OCI-LY1 (cell line): ENCODE data around the gene TRABD2B.

Experiments
- H2AFZ ChIP-seq: fragments of 200-600 bp; sonication (generic), shearing (Covaris generic); 2 replicates; pipeline ENCODE4 v1.6.0; 2014; ENCODE audit warnings: antibody characterized with exemption, mild to moderate bottlenecking, low read length
- H3F3A ChIP-seq: fragments of 200-600 bp; sonication (generic), shearing (Covaris generic); 2 replicates; pipeline ENCODE4 v1.6.0; 2014; ENCODE audit warnings: mild to moderate bottlenecking, antibody characterized with exemption, low read length, moderate library complexity; ENCODE audit not compliant: insufficient read depth
- H3K27ac ChIP-seq: fragments of 200-600 bp; sonication (generic); 2 replicates; pipeline ENCODE4 v1.5.1; 2014; ENCODE audit warnings: low read length, mixed run types, mild to moderate bottlenecking, low read depth; ENCODE audit not compliant: poor library complexity, severe bottlenecking
- H3K27me3 ChIP-seq: fragments of 200-600 bp; sonication (generic); 2 replicates; pipeline ENCODE4 v1.6.0; 2014; ENCODE audit warnings: antibody characterized with exemption, mild to moderate bottlenecking, low read length, moderate library complexity; ENCODE audit not compliant: insufficient read depth
- H3K36me3 ChIP-seq: fragments of 200-600 bp; sonication (generic); 2 replicates; pipeline ENCODE4 v1.6.1; 2014; ENCODE audit warnings: mild to moderate bottlenecking, antibody characterized with exemption, low read length, moderate library complexity, mixed read lengths; ENCODE audit not compliant: insufficient read depth
- H3K4me1 ChIP-seq: fragments of 200-600 bp; sonication (generic); 2 replicates; pipeline ENCODE4 v1.5.1; 2014; ENCODE audit warnings: mild to moderate bottlenecking, low read length, moderate library complexity; ENCODE audit not compliant: insufficient read depth, severe bottlenecking
- H3K4me2 ChIP-seq: fragments of 200-600 bp; sonication (generic), shearing (Covaris generic); 2 replicates; pipeline ENCODE4 v1.6.1; 2014; ENCODE audit warnings: low read length
- H3K4me3 ChIP-seq: fragments of 200-600 bp; sonication (generic); 2 replicates; pipeline ENCODE4 v1.5.1; 2014; ENCODE audit warnings: low read length, low read depth, mild to moderate bottlenecking, mixed read lengths; ENCODE audit not compliant: poor library complexity, severe bottlenecking
- H3K79me2 ChIP-seq: fragments of 200-600 bp; shearing (Covaris generic); 2 replicates; pipeline ENCODE4 v1.6.1; 2016; ENCODE audit warnings: mixed run types, low read length, mixed read lengths; ENCODE audit not compliant: insufficient read depth
- H3K9ac ChIP-seq: fragments of 200-600 bp; sonication (generic), shearing (Covaris generic); 2 replicates; pipeline ENCODE4 v1.6.1; 2014; ENCODE audit warnings: mild to moderate bottlenecking, low read length, mixed read lengths
- H3K9me2 ChIP-seq: fragments of 200-600 bp; sonication (generic), shearing (Covaris generic); 2 replicates; pipeline ENCODE4 v1.6.1; 2014; ENCODE audit warnings: low read depth, mild to moderate bottlenecking, low read length, mixed read lengths
- H3K9me3 ChIP-seq: fragments of 200-600 bp; shearing (Covaris generic); 2 replicates; pipeline ENCODE4 v1.6.1; 2014; ENCODE audit warnings: low read length, mixed read lengths
- H4K20me1 ChIP-seq: fragments of 200-600 bp; sonication (generic), shearing (Covaris generic); 2 replicates; pipeline ENCODE4 v1.6.0; 2016; ENCODE audit warnings: mild to moderate bottlenecking, low read length; ENCODE audit not compliant: insufficient read depth
- CTCF ChIP-seq: fragments of 200-600 bp; sonication (generic), shearing (Covaris generic); IDR thresholded peaks from 2 replicates; pipeline ENCODE4 v1.5.1; 2017; ENCODE audit warnings: mild to moderate bottlenecking, antibody characterized with exemption, low read length, moderate library complexity, mixed read lengths
- EZH2 ChIP-seq: fragments of 200-600 bp; sonication (generic), shearing (Covaris generic); IDR thresholded peaks from 2 replicates; pipeline ENCODE4 v1.8.0; 2017; ENCODE audit warnings: borderline replicate concordance, mixed run types, mild to moderate bottlenecking, antibody characterized with exemption, low read length, moderate library complexity, mixed read lengths

TRABD2B gene

DNA sequence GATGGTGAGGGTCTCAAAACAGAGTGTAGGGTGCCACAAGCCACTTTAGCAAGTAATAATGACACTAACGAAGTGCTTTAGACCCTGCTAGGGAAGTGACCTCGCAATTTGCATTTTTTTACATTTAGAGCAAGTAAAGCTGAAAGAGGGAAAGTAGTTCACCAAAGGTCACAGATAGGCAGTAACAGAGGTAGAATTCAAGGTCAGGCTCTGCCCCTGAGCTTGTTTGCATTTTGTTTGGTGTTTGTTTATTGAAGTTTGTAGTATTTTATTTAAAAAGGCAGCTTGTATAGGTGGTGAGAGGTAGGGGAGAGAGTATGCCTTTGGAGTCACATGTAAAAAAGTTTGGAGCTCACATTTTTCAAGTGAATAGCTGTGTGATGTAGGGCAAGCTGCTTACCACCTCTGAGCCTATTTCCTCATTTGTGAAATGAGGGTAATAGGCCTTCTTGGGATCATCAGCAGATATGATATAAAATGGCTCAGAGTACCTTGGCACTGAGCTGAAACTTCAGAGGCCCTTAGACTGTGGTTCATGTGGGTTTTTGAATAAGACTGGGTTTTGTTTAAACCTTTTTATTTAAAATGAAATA, 142.5 kb downstream of the TRABD2B start:
- Histone ChIP-seq H3K27me3 (no peaks in the 10 kb centered on the region), H3K79me2 (no peaks in the 10 kb centered on the region), H3K4me2 (no peak overlapping the region), H4K20me1 (no peaks in the 10 kb centered on the region), H3K4me1 (no peaks in the 10 kb centered on the region), H3K4me3 (no peak overlapping the region), H2AFZ (no peak overlapping the region), H3F3A (no peaks in the 10 kb centered on the region), H3K36me3 (no peaks in the 10 kb centered on the region), H3K9me3 (no peaks in the 10 kb centered on the region), H3K9me2 (no peaks in the 10 kb centered on the region), H3K27ac (no peak overlapping the region), H3K9ac (no peak overlapping the region)
- TF ChIP-seq CTCF (no peak), EZH2 (no peak)

DNA sequence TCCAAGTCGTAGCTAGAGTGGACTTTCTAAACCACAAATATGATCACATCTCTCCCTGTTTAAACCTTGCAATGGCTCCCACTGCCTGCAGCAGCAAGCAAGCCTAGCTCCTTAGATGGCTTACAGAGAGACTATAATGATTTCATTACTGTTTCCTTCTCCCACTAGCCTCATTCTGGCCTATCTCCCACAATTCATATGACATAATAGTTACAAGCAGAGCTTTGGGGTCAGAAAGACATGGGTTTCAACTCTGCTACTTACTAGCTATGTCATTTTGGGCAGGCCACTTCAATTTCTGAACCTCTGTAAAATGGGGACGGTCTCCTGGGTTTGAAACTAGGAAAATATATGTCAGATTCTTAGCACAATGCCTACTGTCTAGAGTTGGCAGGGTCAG, 143.3 kb downstream of the TRABD2B start:
- TF ChIP-seq CTCF: no peak
- TF ChIP-seq EZH2: no peak
- no peak overlapping the region for H3K4me2 ChIP-seq
- H3K4me1 ChIP-seq: no peaks in the 10 kb centered on the region
- H3K9ac ChIP-seq: no peak overlapping the region
- H4K20me1 ChIP-seq: no peaks in the 10 kb centered on the region
- no peaks in the 10 kb centered on the region for H3F3A ChIP-seq
- H2AFZ ChIP-seq: no peak overlapping the region
- H3K79me2 ChIP-seq: no peaks in the 10 kb centered on the region
- no peak overlapping the region for H3K27ac ChIP-seq
- H3K9me2 ChIP-seq: no peaks in the 10 kb centered on the region
- H3K36me3 ChIP-seq: no peaks in the 10 kb centered on the region
- H3K4me3 ChIP-seq: no peak overlapping the region
- H3K27me3 ChIP-seq: no peaks in the 10 kb centered on the region
- H3K9me3 ChIP-seq: no peaks in the 10 kb centered on the region

- no peak overlapping the region for H2AFZ ChIP-seq
- no peak overlapping the region for H3K27ac ChIP-seq
- H3K9me2 ChIP-seq: no peaks in the 10 kb centered on the region
- H3K36me3 ChIP-seq: no peaks in the 10 kb centered on the region
- H3F3A ChIP-seq: no peaks in the 10 kb centered on the region
- H3K4me1 ChIP-seq: no peaks in the 10 kb centered on the region
- TF ChIP-seq EZH2: no peak
- TF ChIP-seq CTCF: no peak
- no peak overlapping the region for H3K4me2 ChIP-seq
- H3K27me3 ChIP-seq: no peaks in the 10 kb centered on the region
- H4K20me1 ChIP-seq: no peaks in the 10 kb centered on the region
- H3K79me2 ChIP-seq: no peaks in the 10 kb centered on the region
- no peak overlapping the region for H3K9ac ChIP-seq
- H3K4me3 ChIP-seq: no peak overlapping the region
- no peaks in the 10 kb centered on the region for H3K9me3 ChIP-seq
These were observed 144.1 kb downstream of the TRABD2B start for GRCh38 chr1:47853059-47853458.
